Prostate gland (tissue), 2 donors: ENCODE measurements around the gene NLRC5. TPM values are rescaled to one million over a fixed set of nuclear protein-coding genes. Genes with fewer than 3 reads are reported as not detected.

ENCODE experiments used
- DNase-seq: peaks from one replicate; pipeline ENCODE4 v3.0.0-alpha.2; 2019; ENCODE audit warnings: low spot score
- H3K27ac ChIP-seq, 2 donors: fragments of 200-600 bp; sonication (generic); 2 replicates each; pipeline ENCODE4 v1.5.1; 2017 to 2019
- H3K27me3 ChIP-seq: fragments of 200-600 bp; sonication (generic); replicated peaks from 2 replicates; pipeline ENCODE4 v1.5.1; 2019; ENCODE audit not compliant: insufficient read depth
- H3K36me3 ChIP-seq, 2 donors: fragments of 200-600 bp; sonication (generic); 1 replicate in 1 of 2; 2 replicates in 1 of 2; pipeline versions ENCODE4 v1.5.1 to v1.8.1; 2017 to 2019
- H3K4me1 ChIP-seq: fragments of 200-600 bp; sonication (generic); replicated peaks from 2 replicates; pipeline ENCODE4 v1.5.1; 2019
- H3K4me3 ChIP-seq, 2 donors: fragments of 200-600 bp; sonication (generic); 2 replicates each; pipeline ENCODE4 v1.5.1; 2017 to 2019
- H3K9me3 ChIP-seq: fragments of 200-600 bp; sonication (generic); 2 replicates; pipeline ENCODE4 v1.5.1; 2017
- CTCF ChIP-seq, 4 experiments: fragments of 200-600 bp in 2 of 4; fragments of 450-650 bp in 2 of 4; sonication (generic) in 2 of 4; IDR thresholded peaks; 1 replicate in 3 of 4; 2 replicates in 1 of 4; pipeline ENCODE4 v1.5.1; 2016 to 2019; ENCODE audit warnings: antibody characterized with exemption in 4 of 4, mild to moderate bottlenecking in 2 of 4, moderate library complexity in 2 of 4
- POLR2A ChIP-seq: fragments of 450-650 bp; IDR thresholded peaks from one replicate; pipeline ENCODE4 v1.6.1; 2016; ENCODE audit warnings: antibody characterized with exemption, mild to moderate bottlenecking
- POLR2AphosphoS5 ChIP-seq: sonication (generic); formaldehyde crosslinking; IDR thresholded peaks from one replicate; pipeline ENCODE4 v1.6.1; 2017; ENCODE audit warnings: antibody characterized with exemption
- WGBS: methylation state at CpG from one replicate; pipeline ENCODE4 v1.1.5; 2018; 5-methylcytosine and 5-hydroxymethylcytosine counted together
- intact Hi-C: fragments of 100-400 bp; cut with DNase I; formaldehyde crosslinking; loops from one replicate; pipeline ENCODE4 v1.14.2; 2022
- total RNA-seq, 2 donors: library from RNA; depleted of rRNA; stranded (reverse); fragments of >200 nt; gene quantifications; one replicate each; pipeline ENCODE4 v1.1.0, GENCODE V29; 2016

The NLRC5 gene
- total RNA-seq, 2 donors from 2014 or later: 9.5 to 31.2 TPM

GRCh38 chr16:57112403-57113041 is 123.2 kb downstream of the NLRC5 start:
- H3K4me1 ChIP-seq: no peaks in the 10 kb centered on the region
- H3K9me3 ChIP-seq: no peaks in the 10 kb centered on the region
- H3K27ac ChIP-seq: no peak overlapping the region
- no peak for DNase-seq
- H3K36me3 ChIP-seq: no peaks in the 10 kb centered on the region
- WGBS: 77% methylated on average over 10 of the region's 10 CpGs
- no peak overlapping the region for H3K4me3 ChIP-seq
- no peaks in the 10 kb centered on the region for H3K27me3 ChIP-seq
- intact Hi-C loops: no loop called here
- TF ChIP-seq CTCF (IDR thresholded peaks at IDR 0.05) (no peak), POLR2A (no peak), POLR2AphosphoS5 (no peak)

- H3K27me3 ChIP-seq: no peaks in the 10 kb centered on the region
- H3K9me3 ChIP-seq: no peaks in the 10 kb centered on the region
- intact Hi-C loops: no loop called here
- no peak overlapping the region for H3K27ac ChIP-seq
- H3K4me1 ChIP-seq: no peaks in the 10 kb centered on the region
- no peaks in the 10 kb centered on the region for H3K36me3 ChIP-seq
- DNase-seq: no peak
- TF ChIP-seq POLR2A (no peak), CTCF (IDR thresholded peaks at IDR 0.05) (no peak), POLR2AphosphoS5 (no peak)
- WGBS: 89% methylated on average over 14 of the region's 14 CpGs
- no peak overlapping the region for H3K4me3 ChIP-seq
These were observed 123.7 kb downstream of the NLRC5 start for GRCh38 chr16:57113042-57113453.

GRCh38 chr16:57113664-57114063 is 124.3 kb downstream of the NLRC5 start:
- Histone ChIP-seq H3K27ac (no peak overlapping the region), H3K27me3 (no peaks in the 10 kb centered on the region), H3K4me3 (no peak overlapping the region), H3K36me3 (no peaks in the 10 kb centered on the region), H3K4me1 (no peaks in the 10 kb centered on the region), H3K9me3 (no peaks in the 10 kb centered on the region)
- WGBS: 97% methylated on average over 5 of the region's 5 CpGs
- DNase-seq: no peak
- TF ChIP-seq POLR2AphosphoS5 (no peak), POLR2A (no peak), CTCF (IDR thresholded peaks at IDR 0.05) (no peak)
- intact Hi-C loops: no loop called here

DNA sequence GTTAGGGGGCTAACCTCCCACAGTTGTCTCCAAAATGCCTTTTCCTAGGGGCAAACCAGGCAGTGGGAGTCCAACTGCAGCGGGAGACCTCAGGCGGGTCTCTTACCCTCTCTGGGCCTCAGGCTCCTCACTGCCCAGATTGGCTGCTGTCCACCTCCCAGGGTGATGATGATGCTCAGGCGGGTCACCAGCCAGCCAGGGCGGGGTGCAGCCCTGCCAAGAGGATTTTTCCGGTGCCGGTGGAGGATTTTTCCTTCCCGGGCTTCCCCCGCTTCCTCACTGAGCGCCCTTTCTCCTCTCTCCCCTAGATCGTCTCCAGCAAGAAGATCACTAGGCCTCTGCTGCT is 125.8 kb downstream of the NLRC5 start:
- Histone ChIP-seq H3K36me3 (peaks cover 0 to 3% of the 10 kb centered on the region in 2 donors), H3K4me3 (no peak overlapping the region), H3K27me3 (no peaks in the 10 kb centered on the region), H3K27ac (no peak overlapping the region), H3K9me3 (no peaks in the 10 kb centered on the region), H3K4me1 (no peaks in the 10 kb centered on the region)
- intact Hi-C loops: no loop called here
- DNase-seq: no peak
- 73% methylated on average over 10 of the region's 10 CpGs for WGBS
- TF ChIP-seq POLR2AphosphoS5 (no peak), POLR2A (no peak)

GRCh38 chr16:57115514-57116182 is 126.3 kb downstream of the NLRC5 start:
- TF ChIP-seq POLR2AphosphoS5 (peak; percentile 27), POLR2A (no peak), CTCF (IDR thresholded peaks at IDR 0.05) (no peak)
- 30% methylated on average over 25 of the region's 25 CpGs for WGBS
- Histone ChIP-seq H3K27ac (no peak overlapping the region), H3K9me3 (no peaks in the 10 kb centered on the region), H3K36me3 (peaks cover 0 to 3% of the 10 kb centered on the region in 2 donors), H3K4me1 (no peaks in the 10 kb centered on the region), H3K4me3 (no peak overlapping the region), H3K27me3 (no peaks in the 10 kb centered on the region)
- intact Hi-C loops: no loop called here
- peak; percentile 32 for DNase-seq
